Psoas muscle (tissue), 8 donors: ENCODE results near the gene CHRM5. TPM values are rescaled to one million over a fixed set of nuclear protein-coding genes. Genes with fewer than 3 reads are reported as not detected.

ENCODE experiments used
- ATAC-seq, 4 donors: fragments of 200-7000 bp; cut with Tn5 transposase; one replicate each; pipeline ENCODE4 v1.9.1; 2020; ENCODE audit warnings: moderate library complexity in 3 of 4, mild to moderate bottlenecking in 2 of 4
- DNase-seq, 2 donors: peaks; one replicate each; pipeline ENCODE4 v3.0.0-alpha.2; 2020
- H3K27ac ChIP-seq: fragments of 200-600 bp; one replicate; pipeline ENCODE4 v1.8.0; 2022
- H3K27me3 ChIP-seq, 3 donors: fragments of 200-600 bp in 1 of 3; one replicate each; pipeline versions ENCODE4 v1.6.1 to v1.8.0; 2013 to 2022; ENCODE audit warnings: low read length in 2 of 3, mild to moderate bottlenecking in 2 of 3, moderate library complexity in 1 of 3; ENCODE audit not compliant: insufficient read depth in 3 of 3
- H3K36me3 ChIP-seq, 2 donors: fragments of 200-600 bp in 1 of 2; one replicate each; pipeline versions ENCODE4 v1.6.1 to v1.8.0; 2013 to 2022; ENCODE audit warnings: low read depth in 1 of 2, mild to moderate bottlenecking in 1 of 2, moderate library complexity in 1 of 2; ENCODE audit not compliant: insufficient read depth in 1 of 2
- H3K4me1 ChIP-seq: fragments of 200-600 bp; one replicate; pipeline ENCODE4 v1.8.0; 2022
- H3K4me3 ChIP-seq: fragments of 200-600 bp; one replicate; pipeline ENCODE4 v1.8.0; 2022; ENCODE audit warnings: mild to moderate bottlenecking
- H3K9me3 ChIP-seq: fragments of 200-600 bp; one replicate; pipeline ENCODE4 v1.8.0; 2022
- WGBS, 3 donors: extraction: QIAGEN DNeasy Blood & Tissue Kit; methylation state at CpG; one replicate each; pipeline versions ENCODE4 v1.1.6 to v1.1.7; 2013; 5-methylcytosine and 5-hydroxymethylcytosine counted together
- intact Hi-C, 2 donors: fragments of 100-400 bp; cut with DNase I; formaldehyde crosslinking; loops; one replicate each; pipeline versions ENCODE4 v1.11.0 to v1.14.2; 2022
- long read RNA-seq, 2 donors: library from polyadenylated mRNA; unstranded; transcript quantifications; one replicate each; pipeline ENCODE4 v2.0.0, GENCODE V29; 2021
- polyA plus RNA-seq, 3 donors: library from polyadenylated mRNA; stranded (reverse); fragments of 200-250 nt; gene quantifications; one replicate each; pipeline ENCODE4 v1.2.3, GENCODE V29; 2013
- total RNA-seq, 4 donors: library from RNA; stranded (reverse); fragmentation: NEBNext Ultra II Directional in 2 of 4; extraction: Animal tissue kit (Norgen Biotek cat#: 25700) in 2 of 4; gene quantifications; one replicate each; pipeline versions ENCODE4 v1.2.1 to v1.2.4, GENCODE V29; 2021 to 2023
- TF ChIP-seq, protein P1 (sequence below): fragments of 200-600 bp; IDR thresholded peaks from one replicate; pipeline ENCODE4 v1.8.0; 2022; ENCODE audit warnings: antibody characterized with exemption
- donor health status: healthy with polysubstance abuse.
- donor health status: DM: no; HTN: no; CAD: no; lungs with moderate emphysema.
- donor health status: Bipolar disorder and iron deficiency.
- donor health status: healthy.
- donor health status: DM: yes; HTN: yes; CAD: no.
- donor health status: DM: no; HTN: no; CAD: no.
- donor health status: DM: no; HTN: no; CAD: no.
- donor health status: DM: yes; HTN: yes; CAD: no.

Gene CHRM5, protein sequence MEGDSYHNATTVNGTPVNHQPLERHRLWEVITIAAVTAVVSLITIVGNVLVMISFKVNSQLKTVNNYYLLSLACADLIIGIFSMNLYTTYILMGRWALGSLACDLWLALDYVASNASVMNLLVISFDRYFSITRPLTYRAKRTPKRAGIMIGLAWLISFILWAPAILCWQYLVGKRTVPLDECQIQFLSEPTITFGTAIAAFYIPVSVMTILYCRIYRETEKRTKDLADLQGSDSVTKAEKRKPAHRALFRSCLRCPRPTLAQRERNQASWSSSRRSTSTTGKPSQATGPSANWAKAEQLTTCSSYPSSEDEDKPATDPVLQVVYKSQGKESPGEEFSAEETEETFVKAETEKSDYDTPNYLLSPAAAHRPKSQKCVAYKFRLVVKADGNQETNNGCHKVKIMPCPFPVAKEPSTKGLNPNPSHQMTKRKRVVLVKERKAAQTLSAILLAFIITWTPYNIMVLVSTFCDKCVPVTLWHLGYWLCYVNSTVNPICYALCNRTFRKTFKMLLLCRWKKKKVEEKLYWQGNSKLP
- not detected for total RNA-seq
- polyA plus RNA-seq, result under 1 TPM in 2 of 3 donors, not detected in 1; under 0.01 to 0.04 TPM
- long read RNA-seq, donor 1, result 0 reads
- long read RNA-seq, donor 2, result 0 reads

DNA sequence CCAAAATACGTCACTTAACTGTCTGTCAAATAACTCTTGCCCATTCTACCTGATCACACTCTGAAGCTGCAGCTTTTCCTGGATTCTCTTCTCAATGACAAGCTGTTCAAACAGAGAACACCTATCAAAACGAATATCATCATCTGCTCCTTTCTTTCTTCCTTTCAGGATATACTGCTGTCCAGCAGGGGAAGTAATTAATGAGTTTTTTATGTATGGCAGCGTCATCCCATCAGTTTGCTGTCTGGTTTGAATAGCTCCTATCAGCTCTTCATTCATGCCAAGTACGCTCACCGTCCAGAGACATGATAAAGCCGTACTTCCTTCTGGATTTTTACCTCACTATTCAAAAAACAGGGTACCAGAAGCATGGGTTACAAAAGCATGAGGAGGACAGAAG lies at the start of gene CHRM5:
CHRM5 (plus strand) TSS at position 274 of the 400 bp plus-strand sequence. CDS start 94,221 bp downstream, outside the sequence.
- Histone ChIP-seq H3K9me3 (no peaks in the 10 kb centered on the region), H3K27ac (no peak within 1 kb of the TSS), H3K4me3 (no peak within 1 kb of the TSS), H3K4me1 (peaks cover 11% of the 10 kb centered on the region), H3K27me3 (no peaks in the 10 kb centered on the region), H3K36me3 (no peaks in the 10 kb centered on the region)
- 64 to 65% (median 64%) methylated on average over 6 of the region's 6 CpGs for WGBS, 3 donors
- intact Hi-C loops, result no loop called here
- TF ChIP-seq, protein P1, sequence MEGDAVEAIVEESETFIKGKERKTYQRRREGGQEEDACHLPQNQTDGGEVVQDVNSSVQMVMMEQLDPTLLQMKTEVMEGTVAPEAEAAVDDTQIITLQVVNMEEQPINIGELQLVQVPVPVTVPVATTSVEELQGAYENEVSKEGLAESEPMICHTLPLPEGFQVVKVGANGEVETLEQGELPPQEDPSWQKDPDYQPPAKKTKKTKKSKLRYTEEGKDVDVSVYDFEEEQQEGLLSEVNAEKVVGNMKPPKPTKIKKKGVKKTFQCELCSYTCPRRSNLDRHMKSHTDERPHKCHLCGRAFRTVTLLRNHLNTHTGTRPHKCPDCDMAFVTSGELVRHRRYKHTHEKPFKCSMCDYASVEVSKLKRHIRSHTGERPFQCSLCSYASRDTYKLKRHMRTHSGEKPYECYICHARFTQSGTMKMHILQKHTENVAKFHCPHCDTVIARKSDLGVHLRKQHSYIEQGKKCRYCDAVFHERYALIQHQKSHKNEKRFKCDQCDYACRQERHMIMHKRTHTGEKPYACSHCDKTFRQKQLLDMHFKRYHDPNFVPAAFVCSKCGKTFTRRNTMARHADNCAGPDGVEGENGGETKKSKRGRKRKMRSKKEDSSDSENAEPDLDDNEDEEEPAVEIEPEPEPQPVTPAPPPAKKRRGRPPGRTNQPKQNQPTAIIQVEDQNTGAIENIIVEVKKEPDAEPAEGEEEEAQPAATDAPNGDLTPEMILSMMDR, result no peak
- ATAC-seq (no peak), DNase-seq (no peak)

DNA sequence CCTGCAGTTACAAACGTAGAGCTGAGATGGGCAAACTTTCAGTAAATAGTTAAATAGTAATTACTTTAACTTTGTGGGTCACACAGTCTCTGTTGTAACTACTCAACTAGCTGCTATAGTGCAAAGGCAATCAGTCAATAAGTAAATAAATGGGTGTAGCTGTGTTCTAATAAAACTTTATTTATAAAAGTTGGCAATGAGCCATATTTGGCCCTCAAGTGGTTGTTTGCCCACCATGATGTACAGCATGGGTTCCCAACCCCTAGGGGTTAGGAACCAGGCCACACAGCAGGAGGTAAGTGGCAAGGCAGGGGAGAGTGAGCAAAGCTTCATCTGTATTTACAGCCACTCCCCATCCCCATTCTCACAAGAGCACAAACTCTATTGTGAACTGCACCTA lies 44.9 kb upstream of the CHRM5 start:
- H3K4me1 ChIP-seq, result no peaks in the 10 kb centered on the region
- H3K36me3 ChIP-seq, result no peaks in the 10 kb centered on the region
- intact Hi-C loops, result no loop called here
- no peak overlapping the region for H3K4me3 ChIP-seq
- no peak for ATAC-seq
- no peak overlapping the region for H3K27ac ChIP-seq
- DNase-seq, result no peak
- H3K9me3 ChIP-seq, result peaks cover 3% of the 10 kb centered on the region
- no peaks in the 10 kb centered on the region for H3K27me3 ChIP-seq
- TF ChIP-seq, protein P1, result no peak
- WGBS, 3 donors, result 93 to 98% (median 94%) methylated on average over 1 of the region's 1 CpG

GRCh38 chr15:33926260-33926659 lies 42.0 kb upstream of the CHRM5 start:
- no peak overlapping the region for H3K27ac ChIP-seq
- TF ChIP-seq, protein P1, result no peak
- 62 to 69% (median 62%) methylated on average over 4 of the region's 4 CpGs for WGBS, 3 donors
- no peak for ATAC-seq
- H3K4me3 ChIP-seq, result no peak overlapping the region
- no peak for DNase-seq
- H3K9me3 ChIP-seq, result peaks cover 3% of the 10 kb centered on the region
- intact Hi-C loops, result no loop called here
- H3K27me3 ChIP-seq, result no peaks in the 10 kb centered on the region
- no peaks in the 10 kb centered on the region for H3K4me1 ChIP-seq
- no peaks in the 10 kb centered on the region for H3K36me3 ChIP-seq

DNA sequence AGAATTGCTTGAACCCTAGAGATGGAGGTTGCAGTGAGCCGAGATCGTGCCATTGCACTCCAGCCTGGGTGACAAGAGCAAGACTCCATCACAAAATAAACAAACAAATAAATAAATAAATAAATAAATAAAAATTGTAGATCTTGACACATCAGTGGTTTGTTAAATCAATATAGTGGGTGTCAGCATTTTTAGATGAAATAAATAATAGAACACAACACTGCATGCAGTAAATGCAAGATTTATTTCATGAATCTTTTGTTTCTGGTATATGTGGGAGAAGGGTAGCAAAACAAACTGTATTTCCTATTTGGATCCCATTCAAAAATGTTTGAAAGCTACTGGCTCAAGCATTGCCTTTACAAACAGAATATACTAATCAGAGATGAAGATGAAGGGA lies 35.6 kb upstream of the CHRM5 start:
- TF ChIP-seq, protein P1, result no peak
- Histone ChIP-seq H3K4me1 (no peaks in the 10 kb centered on the region), H3K27me3 (no peaks in the 10 kb centered on the region), H3K36me3 (no peaks in the 10 kb centered on the region), H3K27ac (no peak overlapping the region), H3K9me3 (no peaks in the 10 kb centered on the region), H3K4me3 (no peak overlapping the region)
- ATAC-seq (no peak), DNase-seq (no peak)
- 96 to 100% (median 98%) methylated on average over 2 of the region's 2 CpGs for WGBS, 3 donors
- intact Hi-C loops, result no loop called here
